GM18861 (cell line): ENCODE results near the gene NUP107.
"Not testable (repeated sequence)": the region's sequence is repeated elsewhere in the genome, so short reads cannot be mapped to it uniquely, and the experiment has no call there.

Source experiments
- ATAC-seq: cut with Tn5 transposase; IDR thresholded peaks from one replicate; pipeline ENCODE4 v1.9.1; 2021; ENCODE audit not compliant: unreplicated experiment

Gene NUP107

DNA sequence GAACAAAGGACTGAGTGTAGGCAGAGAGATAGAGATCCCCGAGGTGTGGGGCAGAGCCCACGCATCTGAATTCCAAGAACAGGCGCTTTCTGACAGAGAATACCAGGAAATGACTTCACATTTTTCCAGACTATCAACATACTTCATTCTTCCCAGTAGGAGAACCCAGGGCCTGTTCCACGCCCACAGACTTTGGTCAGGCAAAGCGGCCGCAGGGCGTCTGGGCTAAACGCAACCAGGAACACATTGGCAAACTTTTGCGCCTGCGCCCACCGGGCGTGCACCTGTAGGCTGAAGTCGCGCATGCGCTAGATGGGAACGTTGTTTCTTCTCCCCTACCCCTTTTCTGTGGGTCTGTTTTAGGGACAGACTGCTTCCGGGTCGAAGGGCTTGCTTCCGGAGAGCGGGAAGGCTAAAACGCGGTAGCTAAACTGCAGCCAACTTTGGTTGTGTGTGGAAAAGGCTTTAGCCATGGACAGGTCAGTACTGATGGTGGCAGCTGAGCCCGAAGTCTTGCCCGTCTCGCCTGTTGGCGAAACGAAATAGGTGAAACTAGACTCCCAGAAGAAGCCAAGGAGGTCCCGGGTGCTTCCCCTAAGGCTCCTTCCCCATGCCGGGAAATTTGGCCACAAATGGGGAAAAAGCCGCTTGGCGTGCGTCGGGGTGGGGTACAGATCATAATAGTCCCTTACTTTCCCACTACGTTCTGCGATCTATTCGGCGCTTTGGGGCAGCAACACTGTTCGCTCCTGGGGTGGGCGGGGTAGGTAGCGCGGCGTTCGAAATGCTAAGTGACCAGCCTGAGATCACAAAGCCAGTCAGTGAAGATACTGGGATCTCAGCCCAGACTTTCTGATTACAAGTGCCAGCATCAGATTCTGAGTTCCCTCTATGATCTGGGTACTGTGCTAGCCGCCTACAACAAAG lies at the start of gene NUP107:
NUP107 (plus strand) TSS at position 384 of the 927 bp plus-strand sequence; CDS start at position 472, 88 bp downstream.
- peak; percentile 98 for ATAC-seq

DNA sequence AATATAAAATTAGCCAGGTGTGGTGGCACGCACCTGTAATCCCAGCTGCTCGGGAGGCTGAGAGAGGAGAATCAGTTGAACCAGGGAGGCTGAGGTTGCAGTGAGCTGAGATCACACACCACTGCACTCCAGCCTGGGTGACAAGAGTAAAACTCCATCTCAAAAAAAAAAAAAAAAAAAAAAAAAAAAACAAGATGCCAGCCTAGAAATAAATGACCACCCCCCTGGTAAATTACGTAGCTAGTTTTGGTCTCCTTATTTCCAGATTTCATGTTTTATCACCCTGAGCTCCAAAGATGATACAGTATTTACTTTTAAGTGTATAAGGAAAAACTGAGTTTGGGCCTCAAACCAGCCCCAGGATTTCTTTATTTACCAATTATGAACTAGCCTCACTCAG lies 49.3 kb upstream of the NUP107 start:
- not testable (repeated sequence) for ATAC-seq

GRCh38 chr12:68638171-68638570 lies 48.6 kb upstream of the NUP107 start:
- no peak for ATAC-seq

DNA sequence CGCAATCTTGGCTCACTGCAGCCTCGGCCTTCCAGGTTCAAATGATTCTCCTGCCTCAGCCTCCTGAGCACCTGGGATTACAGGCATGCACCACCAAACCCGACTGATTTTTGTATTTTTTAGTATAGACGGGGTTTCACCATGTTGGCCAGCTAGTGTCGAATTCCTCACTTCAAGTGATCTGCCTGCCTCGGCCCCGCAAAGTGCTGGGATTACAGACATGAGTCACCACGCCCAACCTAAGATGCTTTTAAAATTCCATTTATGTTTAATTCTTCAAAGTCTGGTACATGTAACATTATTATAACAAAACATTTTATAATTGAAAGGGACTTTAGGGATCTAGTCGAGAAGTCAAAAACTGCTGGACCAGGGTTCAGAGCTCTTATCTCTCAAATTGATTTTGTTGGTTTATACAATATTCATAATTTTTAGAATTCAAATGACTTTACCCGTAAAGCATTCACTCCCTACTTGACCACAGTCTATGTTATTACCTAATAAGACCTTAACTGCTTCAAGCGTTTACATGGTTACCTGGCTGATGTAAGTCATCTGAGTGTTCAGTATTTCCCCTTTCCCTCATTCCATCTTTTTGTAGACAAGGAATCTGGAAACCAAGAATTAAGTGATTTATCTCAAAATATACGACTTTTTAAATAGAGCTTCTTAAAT lies 47.9 kb upstream of the NUP107 start:
- no peak for ATAC-seq

DNA sequence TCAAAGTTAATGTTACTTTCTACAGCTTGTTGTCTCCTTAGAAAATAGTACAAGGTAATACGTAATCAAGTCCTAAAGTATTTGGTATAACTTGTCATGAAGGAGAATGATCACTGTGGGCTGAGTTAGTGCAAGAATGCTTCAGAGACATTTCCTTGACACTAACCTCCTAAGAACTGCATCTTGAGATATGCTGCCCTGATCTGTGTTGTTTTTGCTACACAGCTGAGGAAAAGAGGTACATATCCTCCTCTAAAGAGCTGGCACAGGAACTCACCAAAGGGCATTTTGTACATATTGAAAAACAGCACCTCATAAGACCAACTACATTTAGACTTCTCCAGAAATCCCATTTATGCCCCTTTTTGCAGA lies 47.4 kb upstream of the NUP107 start:
- ATAC-seq, result no peak

DNA sequence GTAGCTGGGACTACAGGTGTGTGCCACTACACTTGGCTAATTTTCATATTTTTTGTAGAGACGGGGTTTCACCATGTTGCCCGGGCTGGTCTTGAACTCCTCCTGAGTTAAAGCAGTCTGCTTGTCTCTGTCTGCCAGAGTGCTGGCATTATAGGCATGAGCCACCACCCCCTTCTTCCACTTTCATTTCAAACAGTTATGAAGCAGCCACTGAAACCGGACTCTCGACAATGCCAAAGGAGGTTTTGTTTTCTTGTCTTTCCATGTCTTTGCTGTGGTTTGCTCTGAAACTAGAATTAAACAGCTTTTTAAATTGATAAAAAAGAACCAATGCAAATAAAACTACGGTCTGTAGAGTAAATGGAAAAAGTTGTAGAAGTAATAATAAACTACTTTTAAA lies 45.6 kb upstream of the NUP107 start:
- ATAC-seq, result peak; percentile 76

DNA sequence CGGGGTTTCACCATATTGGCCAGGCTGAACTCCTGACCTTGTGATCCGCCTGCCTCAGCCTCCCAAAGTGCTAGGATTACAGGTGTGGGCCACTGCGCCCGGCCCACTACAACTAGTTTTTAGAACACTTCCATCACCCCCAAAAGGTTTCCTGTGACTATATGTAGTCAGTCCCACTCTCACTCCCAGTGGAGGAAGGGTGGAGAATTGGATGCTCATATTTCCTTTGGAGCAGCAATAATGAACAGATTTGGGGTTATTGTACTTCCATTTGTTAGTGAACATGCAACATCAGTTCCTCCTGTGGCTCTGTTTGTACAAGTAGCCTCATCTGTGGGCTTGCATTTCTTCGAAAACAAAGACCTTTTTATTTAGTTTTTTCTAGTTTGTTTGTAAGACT lies 40.3 kb upstream of the NUP107 start:
- ATAC-seq, result no peak

DNA sequence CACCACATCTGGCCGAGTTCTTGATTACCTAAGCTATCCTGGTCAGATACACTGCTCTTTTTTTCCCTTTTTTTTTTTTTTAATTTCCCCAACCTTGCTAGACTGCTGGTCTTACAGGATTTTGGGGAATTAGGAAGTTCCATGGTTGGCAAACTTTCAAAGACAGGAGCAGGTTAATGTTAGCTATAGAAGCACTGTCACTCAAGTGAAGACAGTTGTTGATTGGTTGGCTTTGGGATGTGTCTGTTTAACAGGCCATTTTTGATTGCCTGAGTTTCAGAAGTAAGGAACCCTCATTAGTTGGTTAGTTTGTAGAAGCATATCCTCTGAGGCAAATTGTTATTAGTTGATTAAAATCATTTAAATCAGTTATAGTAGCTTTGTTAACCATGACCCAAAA lies 39.3 kb upstream of the NUP107 start:
- ATAC-seq, result no peak

DNA sequence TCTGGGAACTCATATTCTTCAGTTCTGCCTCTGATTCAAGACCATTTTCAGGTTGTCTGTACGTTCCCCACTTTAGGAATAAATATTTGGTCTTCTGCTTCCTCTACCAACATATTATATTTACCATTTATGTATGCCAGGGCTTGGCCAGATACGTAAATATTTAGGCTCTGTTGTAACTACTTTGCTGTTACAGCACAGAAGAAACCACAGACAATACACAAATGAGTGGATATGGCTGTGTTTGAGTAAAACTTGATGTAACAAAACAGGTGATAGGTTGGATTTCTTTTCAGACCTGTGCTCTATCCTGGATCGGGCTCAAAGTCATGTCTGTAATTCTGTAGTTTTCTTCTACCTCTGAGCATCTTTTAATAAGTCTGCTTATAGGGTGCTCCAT lies 38.6 kb upstream of the NUP107 start:
- no peak for ATAC-seq

GRCh38 chr12:68665016-68665569 lies 21.7 kb upstream of the NUP107 start:
- ATAC-seq, result no peak

- no peak for ATAC-seq
Measured at GRCh38 chr12:68667291-68667690, 19.5 kb upstream of the NUP107 start.

GRCh38 chr12:68667896-68668295 lies 18.9 kb upstream of the NUP107 start:
- ATAC-seq, result no peak

GRCh38 chr12:68671179-68671578 lies 15.6 kb upstream of the NUP107 start:
- no peak for ATAC-seq

GRCh38 chr12:68673788-68674187 lies 13.0 kb upstream of the NUP107 start:
- no peak for ATAC-seq

- ATAC-seq, result no peak
Measured at GRCh38 chr12:68674376-68674775, 12.4 kb upstream of the NUP107 start.

- no peak for ATAC-seq
Measured at GRCh38 chr12:68675101-68675842, 11.5 kb upstream of the NUP107 start.

DNA sequence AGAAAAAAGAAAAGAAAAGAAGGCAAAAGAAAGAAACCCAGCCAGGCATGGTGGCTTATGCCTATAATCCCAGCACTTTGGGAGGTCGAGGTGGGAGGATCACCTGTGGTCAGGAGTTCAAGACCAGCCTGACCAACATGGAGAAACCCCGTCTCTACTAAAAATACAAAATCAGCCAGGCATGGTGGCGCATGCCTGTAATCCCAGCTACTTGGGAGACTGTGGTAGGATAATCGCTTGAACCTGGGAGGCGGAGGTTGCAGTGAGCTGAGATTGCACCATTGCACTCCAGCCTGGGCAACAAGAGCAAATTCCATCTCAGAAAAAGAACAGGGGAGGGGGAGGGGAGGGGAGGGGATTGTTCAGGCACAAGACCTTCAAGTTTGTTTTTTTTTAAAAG lies 9.9 kb upstream of the NUP107 start:
- not testable (repeated sequence) for ATAC-seq

DNA sequence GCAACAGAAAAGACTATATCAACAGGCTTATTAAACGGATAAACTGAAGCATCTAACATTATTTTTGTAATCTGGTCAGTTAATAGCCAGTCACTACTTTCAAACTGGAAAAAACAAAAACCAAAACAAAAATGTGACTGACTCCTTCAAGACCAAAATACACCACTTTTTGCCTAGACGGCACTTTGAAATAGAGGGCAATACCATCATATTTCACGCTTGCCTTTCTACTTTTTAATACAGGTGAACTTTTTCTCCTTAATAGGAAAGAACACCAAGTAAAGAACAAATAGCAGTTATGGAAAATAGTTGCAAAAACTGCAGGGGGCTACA lies 550 bp upstream of the NUP107 start:
- ATAC-seq, result no peak

DNA sequence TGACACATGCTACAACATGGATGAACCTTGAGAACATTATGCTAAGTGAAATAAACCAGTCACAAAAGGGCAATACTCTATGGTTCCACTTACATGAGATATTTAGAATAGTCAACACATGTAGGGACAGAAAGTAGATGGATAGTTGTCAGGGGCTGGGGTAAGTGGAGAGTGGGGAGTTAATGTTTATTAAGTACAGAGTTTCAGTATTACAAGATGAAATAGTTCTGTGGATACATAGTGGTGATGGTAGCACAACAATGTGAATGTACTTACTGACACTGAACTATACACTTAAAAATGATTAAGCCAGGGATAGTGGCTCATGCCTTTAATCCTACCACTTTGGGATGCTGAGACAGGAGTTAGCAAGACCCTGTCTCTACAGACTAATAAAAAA lies 8.7 kb downstream of the NUP107 start:
- ATAC-seq, result no peak

- ATAC-seq, result no peak
Measured at GRCh38 chr12:68699486-68699885, 12.7 kb downstream of the NUP107 start.

DNA sequence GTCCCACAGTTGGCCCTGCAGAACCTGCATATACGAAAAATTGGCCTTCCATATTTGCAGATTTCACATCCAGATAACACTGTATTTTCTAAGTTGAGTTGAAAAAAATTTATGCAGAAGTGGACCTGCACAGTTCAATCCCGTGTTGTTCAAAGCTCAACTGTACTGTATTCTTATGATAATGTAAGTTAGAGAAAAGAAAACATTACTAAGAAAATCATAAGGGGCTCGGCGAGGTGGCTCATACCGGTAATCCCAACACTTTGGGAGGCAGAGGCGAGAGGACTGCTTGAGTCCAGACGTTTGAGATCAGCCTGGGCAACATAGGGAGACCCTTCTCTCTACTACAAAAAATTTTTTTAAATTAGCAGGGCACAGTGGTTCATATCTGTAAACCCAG lies 41.0 kb downstream of the NUP107 start:
- no peak for ATAC-seq
